ENCODE results near the gene SRRM1. TPM values are rescaled to one million over a fixed set of nuclear protein-coding genes. Genes with fewer than 3 reads are reported as not detected.

SRRM1 gene
- total RNA-seq = 100 to 1,000 TPM; 172 to 183 TPM

GRCh38 chr1:24642481-24643362 is at the start of gene SRRM1:
TSS of gene SRRM1 (plus strand) at chr1:24643302. CDS start at chr1:24643327, 25 bp downstream.
- H3K4me1 Mint-ChIP-seq = peaks cover 48% of the 10 kb centered on the region
- H3K27ac Mint-ChIP-seq = peak within 1 kb of the TSS; percentile 96
- CTCF ChIA-PET = interaction anchor here (0.6 to 2.9 kb wide), 11 partner anchors 11 to 590 kb away, joined by 3 to 17 read pairs (median 4); partner anchors contain the start of genes NIPAL3 and SYF2
- peaks cover under 1% of the 10 kb centered on the region for H3K27me3 Mint-ChIP-seq
- POLR2A ChIA-PET = interaction anchor here (0.9 to 3.6 kb wide), 24 partner anchors 11 to 950 kb away, joined by 3 to 21 read pairs (median 4); partner anchors contain the start of genes CLIC4, NIPAL3, RCAN3 and SRSF10
- peak; percentile 99 for DNase-seq
- no peaks in the 10 kb centered on the region for H3K9me3 Mint-ChIP-seq
- peak within 1 kb of the TSS; percentile 88 for H3K4me3 Mint-ChIP-seq
- peaks cover 36% of the 10 kb centered on the region for H3K36me3 Mint-ChIP-seq (ENCODE audit: low read depth)

DNA sequence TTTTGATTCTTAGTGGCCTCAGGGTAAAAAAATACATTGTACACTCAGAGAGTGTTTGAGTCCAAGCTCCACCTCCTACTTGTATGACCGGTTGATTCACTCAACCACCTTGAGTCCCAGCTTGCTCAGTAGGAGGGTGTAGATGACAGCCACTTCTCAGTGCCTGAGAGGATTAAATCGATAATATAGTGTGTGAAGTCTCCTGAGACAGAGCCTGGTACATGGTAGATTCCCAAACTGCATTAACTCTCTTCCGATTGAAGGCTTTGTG is 48.8 kb upstream of the SRRM1 start:
- POLR2A ChIA-PET = no interaction called here
- no peak overlapping the region for H3K4me3 Mint-ChIP-seq
- no peak for DNase-seq
- H3K27ac Mint-ChIP-seq = no peak overlapping the region
- no peaks in the 10 kb centered on the region for H3K9me3 Mint-ChIP-seq
- no peaks in the 10 kb centered on the region for H3K36me3 Mint-ChIP-seq (ENCODE audit: low read depth)
- CTCF ChIA-PET = no interaction called here
- H3K4me1 Mint-ChIP-seq = no peaks in the 10 kb centered on the region
- peaks cover 12% of the 10 kb centered on the region for H3K27me3 Mint-ChIP-seq

- no peaks in the 10 kb centered on the region for H3K9me3 Mint-ChIP-seq
- H3K4me1 Mint-ChIP-seq = no peaks in the 10 kb centered on the region
- no peak overlapping the region for H3K27ac Mint-ChIP-seq
- CTCF ChIA-PET = interaction anchor here (0.8 to 1.5 kb wide), 4 partner anchors 9 to 398 kb away, joined by 3 to 7 read pairs (median 3); no protein-coding TSS in a partner anchor
- H3K36me3 Mint-ChIP-seq (ENCODE audit: low read depth) = no peaks in the 10 kb centered on the region
- no peak overlapping the region for H3K4me3 Mint-ChIP-seq
- no peak for DNase-seq
- peaks cover 12% of the 10 kb centered on the region for H3K27me3 Mint-ChIP-seq
- POLR2A ChIA-PET = no interaction called here
Observed at GRCh38 chr1:24596401-24596880, 46.7 kb upstream of the SRRM1 start.

DNA sequence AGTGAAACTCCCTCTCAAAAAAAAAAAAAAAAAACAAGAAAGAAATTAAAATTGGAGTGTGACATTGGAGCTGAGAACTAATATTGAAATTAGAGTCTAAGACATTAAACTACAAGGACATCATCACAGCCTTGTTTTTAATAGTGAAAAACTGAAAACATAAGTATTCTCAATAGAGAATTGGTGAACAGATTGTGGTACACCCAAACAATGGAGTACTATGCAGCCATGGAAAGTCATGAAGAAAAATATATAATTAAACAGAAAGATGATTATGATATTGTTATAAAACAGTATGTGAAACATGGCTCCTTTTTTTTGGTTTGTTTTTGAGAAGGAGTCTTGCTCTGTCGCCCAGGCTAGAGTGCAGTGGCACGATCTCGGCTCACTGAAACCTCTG is 43.8 kb upstream of the SRRM1 start:
- H3K9me3 Mint-ChIP-seq = no peaks in the 10 kb centered on the region
- no peak for DNase-seq
- H3K4me3 Mint-ChIP-seq = no peak overlapping the region
- CTCF ChIA-PET = interaction anchor here (1.1 kb wide), 1 partner anchor 12 kb away, joined by 4 read pairs; no protein-coding TSS in a partner anchor
- H3K36me3 Mint-ChIP-seq (ENCODE audit: low read depth) = no peaks in the 10 kb centered on the region
- no peak overlapping the region for H3K27ac Mint-ChIP-seq
- POLR2A ChIA-PET = no interaction called here
- no peaks in the 10 kb centered on the region for H3K4me1 Mint-ChIP-seq
- peaks cover 9% of the 10 kb centered on the region for H3K27me3 Mint-ChIP-seq

DNA sequence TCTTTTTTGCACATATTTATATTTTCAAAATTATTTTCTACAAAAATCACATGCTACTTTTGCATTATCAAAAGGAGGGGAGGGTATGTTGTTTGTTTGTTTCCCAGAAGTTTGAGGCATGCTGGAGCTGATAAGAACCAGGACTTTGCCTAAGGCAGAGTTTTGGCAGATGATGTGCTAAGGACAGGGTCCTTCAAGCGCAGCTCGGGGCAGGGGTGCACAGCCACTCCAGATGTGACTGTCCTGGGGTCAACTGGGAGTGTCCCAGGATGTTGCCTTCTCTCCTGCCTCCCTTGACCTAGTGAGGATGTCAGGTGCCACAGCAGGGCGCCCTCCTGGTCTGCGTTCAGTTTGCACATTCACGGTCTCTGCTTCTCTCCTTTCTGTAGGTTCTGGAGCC is 42.6 kb upstream of the SRRM1 start:
- H3K4me1 Mint-ChIP-seq = no peaks in the 10 kb centered on the region
- no peak overlapping the region for H3K4me3 Mint-ChIP-seq
- peaks cover 2% of the 10 kb centered on the region for H3K27me3 Mint-ChIP-seq
- POLR2A ChIA-PET = no interaction called here
- DNase-seq = no peak
- no peaks in the 10 kb centered on the region for H3K36me3 Mint-ChIP-seq (ENCODE audit: low read depth)
- no peak overlapping the region for H3K27ac Mint-ChIP-seq
- no peaks in the 10 kb centered on the region for H3K9me3 Mint-ChIP-seq
- CTCF ChIA-PET = no interaction called here

DNA sequence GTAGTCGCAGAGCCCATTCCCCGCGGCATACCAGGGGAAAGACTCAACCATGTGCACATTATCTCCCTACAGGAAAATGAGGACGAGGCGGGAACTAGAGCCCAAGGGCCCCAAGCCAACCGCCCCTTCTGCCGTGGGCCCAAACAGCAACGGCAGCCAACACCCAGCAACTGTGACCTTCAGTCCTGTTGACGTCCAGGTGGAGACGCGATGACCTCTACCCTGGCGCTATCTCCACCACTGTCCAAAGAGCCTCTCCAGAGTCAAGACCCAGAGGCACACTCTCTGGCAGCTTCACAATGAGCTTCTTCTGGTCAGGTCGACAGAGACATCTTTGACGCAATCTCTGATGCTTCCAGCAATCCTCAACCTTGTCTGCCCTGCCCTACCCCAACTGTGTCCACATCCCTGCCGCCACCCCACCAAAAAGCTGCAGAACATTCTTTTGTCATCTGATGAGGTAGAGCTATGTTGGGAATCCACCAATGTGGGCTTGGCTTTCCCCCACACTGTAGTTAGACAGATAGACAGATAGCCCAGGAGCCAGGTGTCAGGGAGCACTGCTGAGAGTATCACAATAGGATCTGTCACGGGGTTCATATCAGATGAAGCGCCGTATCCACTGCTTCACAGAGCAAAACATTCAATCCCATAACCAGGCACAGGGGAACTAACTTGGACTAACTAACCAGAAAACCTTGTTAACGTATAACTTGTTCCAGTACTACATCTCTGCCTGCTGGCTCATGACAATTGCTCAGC is 37.4 kb upstream of the SRRM1 start:
- H3K27me3 Mint-ChIP-seq = peaks cover 6% of the 10 kb centered on the region
- H3K9me3 Mint-ChIP-seq = no peaks in the 10 kb centered on the region
- no peak overlapping the region for H3K4me3 Mint-ChIP-seq
- no peaks in the 10 kb centered on the region for H3K4me1 Mint-ChIP-seq
- no peak overlapping the region for H3K27ac Mint-ChIP-seq
- POLR2A ChIA-PET = no interaction called here
- CTCF ChIA-PET = no interaction called here
- no peak for DNase-seq
- H3K36me3 Mint-ChIP-seq (ENCODE audit: low read depth) = no peaks in the 10 kb centered on the region

DNA sequence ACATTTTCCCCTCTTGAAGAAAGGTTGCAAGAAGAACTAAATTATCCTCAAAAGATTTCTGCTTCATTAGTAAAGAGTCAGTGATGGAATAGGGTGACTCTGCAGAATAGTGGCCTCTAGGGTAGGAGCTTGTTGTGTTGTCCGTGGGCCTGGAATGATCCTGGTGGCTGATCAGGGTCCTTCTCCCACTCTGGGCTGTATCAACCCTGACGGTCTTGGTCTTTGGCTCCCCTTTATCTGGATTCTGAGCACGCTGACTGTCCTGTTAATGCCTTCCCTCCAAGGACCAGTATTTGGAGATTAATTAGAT is 36.9 kb upstream of the SRRM1 start:
- ChIA-PET POLR2A (no interaction called here), CTCF (no interaction called here)
- no peaks in the 10 kb centered on the region for H3K9me3 Mint-ChIP-seq
- H3K4me1 Mint-ChIP-seq = no peaks in the 10 kb centered on the region
- H3K4me3 Mint-ChIP-seq = no peak overlapping the region
- peaks cover 7% of the 10 kb centered on the region for H3K27me3 Mint-ChIP-seq
- DNase-seq = no peak
- no peaks in the 10 kb centered on the region for H3K36me3 Mint-ChIP-seq (ENCODE audit: low read depth)
- H3K27ac Mint-ChIP-seq = no peak overlapping the region

DNA sequence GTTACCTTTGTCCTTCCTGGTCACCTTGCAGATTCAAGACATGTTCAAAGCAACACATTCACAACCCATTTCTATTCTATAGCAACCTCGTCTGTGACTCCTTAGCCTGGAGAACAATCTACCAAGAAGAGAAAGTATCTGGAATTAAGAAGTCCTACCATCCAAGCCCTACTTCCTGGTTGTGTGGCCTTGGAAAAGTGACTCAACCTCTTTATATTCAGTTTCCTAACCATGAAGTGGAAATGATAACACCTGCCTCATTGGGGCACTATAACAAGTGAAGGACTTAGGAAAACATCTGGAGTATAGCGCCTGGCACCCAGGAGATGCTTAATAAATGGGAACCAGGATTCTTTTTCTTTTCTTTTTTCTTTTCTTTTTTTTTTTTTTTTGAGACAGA is 36.5 kb upstream of the SRRM1 start:
- Mint-ChIP-seq H3K4me3 (no peak overlapping the region), H3K4me1 (no peaks in the 10 kb centered on the region), H3K27ac (no peak overlapping the region), H3K9me3 (no peaks in the 10 kb centered on the region), H3K36me3 (ENCODE audit: low read depth) (no peaks in the 10 kb centered on the region), H3K27me3 (peaks cover 7% of the 10 kb centered on the region)
- DNase-seq = no peak
- ChIA-PET CTCF (interaction anchor here (0.7 kb wide), 1 partner anchor 43 kb away, joined by 4 read pairs; no protein-coding TSS in a partner anchor), POLR2A (no interaction called here)

GRCh38 chr1:24609949-24610517 is 33.1 kb upstream of the SRRM1 start:
- H3K4me1 Mint-ChIP-seq = no peaks in the 10 kb centered on the region
- CTCF ChIA-PET = interaction anchor here (1.0 to 1.2 kb wide), 2 partner anchors 23 to 225 kb away, joined by 3 read pairs; no protein-coding TSS in a partner anchor
- H3K9me3 Mint-ChIP-seq = no peaks in the 10 kb centered on the region
- H3K4me3 Mint-ChIP-seq = no peak overlapping the region
- H3K27me3 Mint-ChIP-seq = peaks cover 12% of the 10 kb centered on the region
- DNase-seq = no peak
- no peak overlapping the region for H3K27ac Mint-ChIP-seq
- no peaks in the 10 kb centered on the region for H3K36me3 Mint-ChIP-seq (ENCODE audit: low read depth)
- POLR2A ChIA-PET = no interaction called here

DNA sequence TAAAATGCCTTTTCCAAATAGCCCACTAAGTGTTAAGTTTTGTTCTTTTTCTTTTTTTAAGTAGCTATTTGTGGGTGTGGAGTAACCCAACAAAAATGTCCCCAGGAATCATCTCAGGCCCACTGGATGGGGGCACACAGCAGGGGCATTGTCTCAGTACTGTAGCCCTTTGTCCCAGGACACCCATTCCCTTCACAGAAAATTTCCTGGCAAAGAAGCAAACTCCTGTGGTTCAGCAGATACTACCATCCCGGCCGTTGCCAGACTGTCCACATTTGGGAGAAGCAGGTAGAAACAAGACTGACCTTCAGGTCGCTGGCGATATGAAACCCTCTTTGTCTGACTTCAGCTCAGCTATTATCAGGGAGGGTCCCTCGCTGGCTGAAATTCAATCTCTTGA is 23.7 kb upstream of the SRRM1 start:
- Mint-ChIP-seq H3K27me3 (peaks cover 40% of the 10 kb centered on the region), H3K36me3 (ENCODE audit: low read depth) (no peaks in the 10 kb centered on the region), H3K4me1 (no peaks in the 10 kb centered on the region), H3K27ac (no peak overlapping the region), H3K9me3 (no peaks in the 10 kb centered on the region), H3K4me3 (no peak overlapping the region)
- ChIA-PET POLR2A (no interaction called here), CTCF (no interaction called here)
- DNase-seq = no peak

- H3K27me3 Mint-ChIP-seq = peaks cover 43% of the 10 kb centered on the region
- H3K27ac Mint-ChIP-seq = no peak overlapping the region
- ChIA-PET POLR2A (no interaction called here), CTCF (no interaction called here)
- no peaks in the 10 kb centered on the region for H3K9me3 Mint-ChIP-seq
- no peak for DNase-seq
- H3K36me3 Mint-ChIP-seq (ENCODE audit: low read depth) = no peaks in the 10 kb centered on the region
- H3K4me3 Mint-ChIP-seq = no peak overlapping the region
- H3K4me1 Mint-ChIP-seq = no peaks in the 10 kb centered on the region
Observed at GRCh38 chr1:24620678-24621077, 22.4 kb upstream of the SRRM1 start.

- no peak for DNase-seq
- Mint-ChIP-seq H3K27ac (no peak overlapping the region), H3K9me3 (no peaks in the 10 kb centered on the region), H3K4me3 (no peak overlapping the region), H3K4me1 (no peaks in the 10 kb centered on the region), H3K27me3 (peaks cover 39% of the 10 kb centered on the region), H3K36me3 (ENCODE audit: low read depth) (no peaks in the 10 kb centered on the region)
- CTCF ChIA-PET = no interaction called here
- POLR2A ChIA-PET = no interaction called here
Observed at GRCh38 chr1:24621121-24621520, 22.0 kb upstream of the SRRM1 start.

DNA sequence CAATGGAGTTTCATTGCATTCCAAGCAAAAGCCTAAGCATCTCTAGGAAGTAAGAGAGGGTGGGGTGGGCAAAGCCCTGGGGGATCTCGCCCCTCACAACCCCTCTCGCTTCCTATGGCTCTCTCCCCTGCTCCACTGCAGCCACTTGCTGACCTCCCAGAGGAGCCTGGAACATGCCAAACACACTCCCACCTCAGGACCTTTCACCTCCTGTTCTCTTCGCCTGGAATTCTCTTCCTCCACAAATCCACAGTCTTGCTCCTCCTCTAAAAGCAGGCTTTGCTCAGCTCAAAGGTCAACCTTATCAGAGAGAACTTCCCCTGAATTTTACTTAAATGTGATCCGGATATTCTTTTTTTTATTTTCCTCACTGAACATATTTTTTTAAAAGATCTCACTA is 20.9 kb upstream of the SRRM1 start:
- H3K36me3 Mint-ChIP-seq (ENCODE audit: low read depth) = no peaks in the 10 kb centered on the region
- H3K4me1 Mint-ChIP-seq = no peaks in the 10 kb centered on the region
- no peak overlapping the region for H3K4me3 Mint-ChIP-seq
- peaks cover 30% of the 10 kb centered on the region for H3K27me3 Mint-ChIP-seq
- no peaks in the 10 kb centered on the region for H3K9me3 Mint-ChIP-seq
- DNase-seq = no peak
- POLR2A ChIA-PET = no interaction called here
- CTCF ChIA-PET = no interaction called here
- H3K27ac Mint-ChIP-seq = no peak overlapping the region
